Liver (tissue), 9 donors: ENCODE results near the gene TNS3. TPM values are rescaled to one million over a fixed set of nuclear protein-coding genes. Genes with fewer than 3 reads are reported as not detected.
"Not testable (repeated sequence)": the region's sequence is repeated elsewhere in the genome, so short reads cannot be mapped to it uniquely, and the experiment has no call there.

ENCODE experiments used
- DNase-seq: peaks from one replicate; pipeline ENCODE4 v3.0.0-alpha.2; 2017; ENCODE audit warnings: low spot score
- H3K27ac ChIP-seq, 2 donors: one replicate each; pipeline ENCODE4 v1.7.0; 2013; ENCODE audit warnings: inconsistent platforms in 2 of 2, low read length in 2 of 2, control low read depth in 1 of 2, low read depth in 1 of 2, mild to moderate bottlenecking in 1 of 2
- H3K27me3 ChIP-seq, 4 donors: one replicate each; pipeline versions ENCODE4 v1.6.1 to v1.7.0; 2013; ENCODE audit warnings: low read length in 3 of 4, inconsistent platforms in 1 of 4, mild to moderate bottlenecking in 1 of 4, moderate library complexity in 1 of 4; ENCODE audit not compliant: control insufficient read depth in 4 of 4, insufficient read depth in 4 of 4
- H3K36me3 ChIP-seq, 4 donors: one replicate each; pipeline versions ENCODE4 v1.6.1 to v1.7.0; 2013; ENCODE audit warnings: low read length in 3 of 4, mild to moderate bottlenecking in 3 of 4, low read depth in 1 of 4, moderate library complexity in 1 of 4; ENCODE audit not compliant: control insufficient read depth in 4 of 4, insufficient read depth in 3 of 4
- H3K4me1 ChIP-seq, 4 donors: one replicate each; pipeline versions ENCODE4 v1.6.1 to v1.7.0; 2013; ENCODE audit warnings: low read length in 3 of 4, mild to moderate bottlenecking in 3 of 4, moderate library complexity in 1 of 4; ENCODE audit not compliant: control insufficient read depth in 4 of 4, insufficient read depth in 4 of 4
- H3K4me3 ChIP-seq, 3 donors: one replicate each; pipeline versions ENCODE4 v1.6.1 to v1.7.0; 2013; ENCODE audit warnings: low read length in 3 of 3, control low read depth in 1 of 3, low read depth in 1 of 3, mild to moderate bottlenecking in 1 of 3
- H3K9ac ChIP-seq, 2 donors: one replicate each; pipeline ENCODE4 v1.7.0; 2013; ENCODE audit warnings: low read length in 2 of 2, mild to moderate bottlenecking in 2 of 2, moderate library complexity in 2 of 2, control low read depth in 1 of 2, low read depth in 1 of 2
- H3K9me3 ChIP-seq, 4 donors: one replicate each; pipeline versions ENCODE4 v1.6.1 to v1.7.0; 2013; ENCODE audit warnings: low read length in 3 of 4; ENCODE audit not compliant: control insufficient read depth in 4 of 4
- ATF3 ChIP-seq: IDR thresholded peaks from 2 replicates; pipeline ENCODE4 v1.6.1; 2016; ENCODE audit warnings: antibody characterized with exemption
- CTCF ChIP-seq: fragments of 150-350 bp; IDR thresholded peaks from 2 replicates; pipeline ENCODE4 v1.5.1; 2017; ENCODE audit warnings: improper control_type of control experiment, low read depth, low read length; ENCODE audit not compliant: missing input control
- EGR1 ChIP-seq, 2 donors: IDR thresholded peaks; 2 replicates each; pipeline ENCODE4 v1.6.1; 2016 to 2018; ENCODE audit warnings: antibody characterized with exemption in 2 of 2, low read depth in 2 of 2
- FOXA2 ChIP-seq: IDR thresholded peaks from 2 replicates; pipeline ENCODE4 v1.6.1; 2016; ENCODE audit warnings: antibody characterized with exemption
- GABPA ChIP-seq, 2 donors: IDR thresholded peaks in 1 of 2; conservative IDR thresholded peaks in 1 of 2; 2 replicates each; pipeline ENCODE4 v1.6.1; 2016; ENCODE audit warnings: antibody characterized with exemption in 2 of 2, mild to moderate bottlenecking in 1 of 2, moderate library complexity in 1 of 2
- HNF4G ChIP-seq: IDR thresholded peaks from 2 replicates; pipeline ENCODE4 v1.6.1; 2016; ENCODE audit warnings: antibody characterized with exemption
- JUND ChIP-seq, 2 donors: IDR thresholded peaks; 2 replicates each; pipeline ENCODE4 v1.6.1; 2016; ENCODE audit warnings: antibody characterized with exemption in 2 of 2
- MAX ChIP-seq: IDR thresholded peaks from 2 replicates; pipeline ENCODE4 v1.6.1; 2016; ENCODE audit warnings: antibody characterized with exemption
- RAD21 ChIP-seq, 2 donors: IDR thresholded peaks; 2 replicates each; pipeline ENCODE4 v1.6.1; 2016; ENCODE audit warnings: antibody characterized with exemption in 2 of 2, mild to moderate bottlenecking in 2 of 2
- REST ChIP-seq: IDR thresholded peaks from 2 replicates; pipeline ENCODE4 v1.6.1; 2016; ENCODE audit warnings: antibody characterized with exemption, mild to moderate bottlenecking
- RXRA ChIP-seq, 2 donors: IDR thresholded peaks; 2 replicates each; pipeline ENCODE4 v1.6.1; 2017 to 2018; ENCODE audit warnings: antibody characterized with exemption in 2 of 2, mild to moderate bottlenecking in 1 of 2
- TAF1 ChIP-seq: conservative IDR thresholded peaks from 2 replicates; pipeline ENCODE4 v1.6.1; 2016; ENCODE audit warnings: antibody characterized with exemption, mild to moderate bottlenecking
- YY1 ChIP-seq: IDR thresholded peaks from 2 replicates; pipeline ENCODE4 v1.6.1; 2016; ENCODE audit warnings: antibody characterized with exemption, mild to moderate bottlenecking
- WGBS: extraction: QIAGEN DNeasy Blood & Tissue Kit; methylation state at CpG from one replicate; pipeline ENCODE4 v1.1.7; 2013; 5-methylcytosine and 5-hydroxymethylcytosine counted together
- polyA plus RNA-seq, 2 donors: library from polyadenylated mRNA; stranded (reverse) in 1 of 2; unstranded in 1 of 2; fragments of 200-250 nt in 1 of 2; fragments of >200 nt in 1 of 2; fragmentation: Nextera tagmentation in 1 of 2; extraction: Ambion mirVana in 1 of 2; gene quantifications; one replicate each; pipeline versions ENCODE4 v1.2.1 to v1.2.3, GENCODE V29; 2013 to 2015
- total RNA-seq, 2 donors: library from RNA; depleted of rRNA; stranded (reverse); fragments of >200 nt; gene quantifications; one replicate each; pipeline ENCODE4 v1.2.3, GENCODE V29; 2014
- donor health status: healthy.
- donor health status: healthy.
- donor health status: healthy.
- donor health status: healthy.
- donor health status: healthy.

Gene TNS3
- total and polyA plus RNA-seq, 4 donors = 16.8 to 100 (median 29.5) TPM

- 91% methylated on average over 4 of the region's 4 CpGs for WGBS
- TF ChIP-seq CTCF (no peak), TAF1 (no peak), FOXA2 (no peak), RAD21 (IDR thresholded peaks at IDR 0.05) (no peak), RXRA (IDR thresholded peaks at IDR 0.05) (no peak)
- Histone ChIP-seq H3K9ac (no peak overlapping the region), H3K27ac (peak overlapping the region in 1 of 2 donors; percentile 82), H3K4me3 (no peak overlapping the region), H3K36me3 (no peaks in the 10 kb centered on the region), H3K27me3 (no peaks in the 10 kb centered on the region), H3K9me3 (no peaks in the 10 kb centered on the region), H3K4me1 (peaks cover 4 to 19% (median 10%) of the 10 kb centered on the region in 4 donors)
- no peak for DNase-seq
Measured at GRCh38 chr7:47265621-47266020, 316.3 kb downstream of the TNS3 start.

GRCh38 chr7:47264021-47264651 lies 317.8 kb downstream of the TNS3 start:
- 84% methylated on average over 8 of the region's 8 CpGs for WGBS
- Histone ChIP-seq H3K36me3 (no peaks in the 10 kb centered on the region), H3K4me1 (peaks cover 4 to 19% (median 10%) of the 10 kb centered on the region in 4 donors), H3K4me3 (no peak overlapping the region), H3K27me3 (no peaks in the 10 kb centered on the region), H3K9ac (no peak overlapping the region), H3K9me3 (no peaks in the 10 kb centered on the region), H3K27ac (no peak overlapping the region)
- DNase-seq = no peak
- TF ChIP-seq YY1 (no peak), TAF1 (no peak), REST (no peak), MAX (no peak), GABPA (IDR thresholded peaks at IDR 0.05 in 1 of 2, conservative IDR thresholded peaks at IDR 0.05 in 1 of 2) (no peak), ATF3 (no peak), FOXA2 (no peak), RAD21 (IDR thresholded peaks at IDR 0.05) (no peak)

GRCh38 chr7:47262881-47263280 lies 319.0 kb downstream of the TNS3 start:
- no peaks in the 10 kb centered on the region for H3K36me3 ChIP-seq
- no peaks in the 10 kb centered on the region for H3K27me3 ChIP-seq
- no peaks in the 10 kb centered on the region for H3K9me3 ChIP-seq
- H3K4me3 ChIP-seq = no peak overlapping the region
- no peak for TF ChIP-seq RAD21 (IDR thresholded peaks at IDR 0.05)
- no peak for TF ChIP-seq EGR1 (IDR thresholded peaks at IDR 0.05; ENCODE audit: low read depth in 2 of 2)
- no peak for TF ChIP-seq JUND (IDR thresholded peaks at IDR 0.05)
- TF ChIP-seq CTCF = no peak
- no peak for TF ChIP-seq TAF1
- TF ChIP-seq HNF4G = no peak
- DNase-seq = no peak
- 92% methylated on average over 3 of the region's 3 CpGs for WGBS
- no peak overlapping the region for H3K9ac ChIP-seq
- peaks cover 4 to 19% (median 10%) of the 10 kb centered on the region in 4 donors for H3K4me1 ChIP-seq
- no peak overlapping the region for H3K27ac ChIP-seq

GRCh38 chr7:47262160-47262559 lies 319.8 kb downstream of the TNS3 start:
- not testable (repeated sequence) for H3K36me3 ChIP-seq, H3K9ac ChIP-seq, H3K4me3 ChIP-seq, H3K27me3 ChIP-seq, DNase-seq, H3K9me3 ChIP-seq, H3K27ac ChIP-seq
- 97% methylated on average over 11 of the region's 11 CpGs for WGBS
- H3K4me1 ChIP-seq = peaks cover 4 to 17% (median 8%) of the 10 kb centered on the region in 4 donors
